ENCODE data around the gene ADCY10.
A peak's percentile ranks its signal among the peaks of the same experiment; 100 is the strongest.
"Not testable (repeated sequence)": the region's sequence is repeated elsewhere in the genome, so short reads cannot be mapped to it uniquely, and the experiment has no call there.

The ADCY10 gene

GRCh38 chr1:167806676-167807075 lies 107.3 kb downstream of the ADCY10 start:
- not testable (repeated sequence) for H3K9ac ChIP-seq (ENCODE audit: low read length in 2 of 2); H3K9me3 ChIP-seq (ENCODE audit: control insufficient read depth in 2 of 2, low read length in 2 of 2); H3K36me3 ChIP-seq (ENCODE audit: control insufficient read depth in 2 of 2, insufficient read depth in 2 of 2, low read length in 2 of 2); H3K4me1 ChIP-seq (ENCODE audit: control insufficient read depth, insufficient read depth, low read length); H3K27ac ChIP-seq (ENCODE audit: low read length); H3K4me3 ChIP-seq (ENCODE audit: low read length in 2 of 2); H3K27me3 ChIP-seq (ENCODE audit: control insufficient read depth in 1 of 2, insufficient read depth in 2 of 2, low read length in 2 of 2)

- not testable (repeated sequence) for H3K9ac ChIP-seq (ENCODE audit: low read length in 2 of 2); H3K36me3 ChIP-seq (ENCODE audit: control insufficient read depth in 2 of 2, insufficient read depth in 2 of 2, low read length in 2 of 2); H3K9me3 ChIP-seq (ENCODE audit: control insufficient read depth in 2 of 2, low read length in 2 of 2); H3K4me3 ChIP-seq (ENCODE audit: low read length in 2 of 2); H3K27me3 ChIP-seq (ENCODE audit: control insufficient read depth in 1 of 2, insufficient read depth in 2 of 2, low read length in 2 of 2); H3K27ac ChIP-seq (ENCODE audit: low read length); H3K4me1 ChIP-seq (ENCODE audit: control insufficient read depth, insufficient read depth, low read length)
These were observed 107.7 kb downstream of the ADCY10 start for GRCh38 chr1:167806235-167806634.

- no peaks in the 10 kb centered on the region for H3K4me1 ChIP-seq (ENCODE audit: control insufficient read depth, insufficient read depth, low read length)
- H3K27me3 ChIP-seq (ENCODE audit: control insufficient read depth in 1 of 2, insufficient read depth in 2 of 2, low read length in 2 of 2) = no peaks in the 10 kb centered on the region
- no peak overlapping the region for H3K9ac ChIP-seq (ENCODE audit: low read length in 2 of 2)
- H3K4me3 ChIP-seq (ENCODE audit: low read length in 2 of 2) = no peak overlapping the region
- H3K9me3 ChIP-seq (ENCODE audit: control insufficient read depth in 2 of 2, low read length in 2 of 2) = no peaks in the 10 kb centered on the region
- H3K27ac ChIP-seq (ENCODE audit: low read length) = no peak overlapping the region
- no peaks in the 10 kb centered on the region for H3K36me3 ChIP-seq (ENCODE audit: control insufficient read depth in 2 of 2, insufficient read depth in 2 of 2, low read length in 2 of 2)
These were observed 108.8 kb downstream of the ADCY10 start for GRCh38 chr1:167805041-167805556.

GRCh38 chr1:167803358-167804207 lies 110.4 kb downstream of the ADCY10 start:
- Histone ChIP-seq H3K27ac (ENCODE audit: low read length) (no peak overlapping the region), H3K36me3 (ENCODE audit: control insufficient read depth in 2 of 2, insufficient read depth in 2 of 2, low read length in 2 of 2) (no peaks in the 10 kb centered on the region)

GRCh38 chr1:167802235-167802634 lies 111.7 kb downstream of the ADCY10 start:
- Histone ChIP-seq H3K9ac (ENCODE audit: low read length in 2 of 2) (no peak overlapping the region), H3K27ac (ENCODE audit: low read length) (no peak overlapping the region), H3K36me3 (ENCODE audit: control insufficient read depth in 2 of 2, insufficient read depth in 2 of 2, low read length in 2 of 2) (no peaks in the 10 kb centered on the region), H3K4me3 (ENCODE audit: low read length in 2 of 2) (no peak overlapping the region), H3K9me3 (ENCODE audit: control insufficient read depth in 2 of 2, low read length in 2 of 2) (no peaks in the 10 kb centered on the region), H3K4me1 (ENCODE audit: control insufficient read depth, insufficient read depth, low read length) (peaks cover 1% of the 10 kb centered on the region), H3K27me3 (ENCODE audit: control insufficient read depth in 1 of 2, insufficient read depth in 2 of 2, low read length in 2 of 2) (no peaks in the 10 kb centered on the region)

More at GRCh38 chr1:167803358-167804207, 110.4 kb downstream of the ADCY10 start:
- H3K27me3 ChIP-seq (ENCODE audit: control insufficient read depth in 1 of 2, insufficient read depth in 2 of 2, low read length in 2 of 2) = no peaks in the 10 kb centered on the region
- peak overlapping the region in 1 of 2 donors; percentile 49 for H3K4me3 ChIP-seq (ENCODE audit: low read length in 2 of 2)
- H3K9me3 ChIP-seq (ENCODE audit: control insufficient read depth in 2 of 2, low read length in 2 of 2) = no peaks in the 10 kb centered on the region
- no peak overlapping the region for H3K9ac ChIP-seq (ENCODE audit: low read length in 2 of 2)
- no peaks in the 10 kb centered on the region for H3K4me1 ChIP-seq (ENCODE audit: control insufficient read depth, insufficient read depth, low read length)

- H3K9ac ChIP-seq (ENCODE audit: low read length in 2 of 2) = no peak overlapping the region
- no peaks in the 10 kb centered on the region for H3K9me3 ChIP-seq (ENCODE audit: control insufficient read depth in 2 of 2, low read length in 2 of 2)
- H3K4me1 ChIP-seq (ENCODE audit: control insufficient read depth, insufficient read depth, low read length) = peaks cover 11% of the 10 kb centered on the region
- no peaks in the 10 kb centered on the region for H3K27me3 ChIP-seq (ENCODE audit: control insufficient read depth in 1 of 2, insufficient read depth in 2 of 2, low read length in 2 of 2)
- no peaks in the 10 kb centered on the region for H3K36me3 ChIP-seq (ENCODE audit: control insufficient read depth in 2 of 2, insufficient read depth in 2 of 2, low read length in 2 of 2)
- no peak overlapping the region for H3K4me3 ChIP-seq (ENCODE audit: low read length in 2 of 2)
- H3K27ac ChIP-seq (ENCODE audit: low read length) = no peak overlapping the region
These were observed 113.7 kb downstream of the ADCY10 start for GRCh38 chr1:167800251-167800650.

- peaks cover 11% of the 10 kb centered on the region for H3K4me1 ChIP-seq (ENCODE audit: control insufficient read depth, insufficient read depth, low read length)
- H3K27me3 ChIP-seq (ENCODE audit: control insufficient read depth in 1 of 2, insufficient read depth in 2 of 2, low read length in 2 of 2) = no peaks in the 10 kb centered on the region
- H3K27ac ChIP-seq (ENCODE audit: low read length) = no peak overlapping the region
- no peaks in the 10 kb centered on the region for H3K9me3 ChIP-seq (ENCODE audit: control insufficient read depth in 2 of 2, low read length in 2 of 2)
- no peak overlapping the region for H3K4me3 ChIP-seq (ENCODE audit: low read length in 2 of 2)
- H3K9ac ChIP-seq (ENCODE audit: low read length in 2 of 2) = no peak overlapping the region
- H3K36me3 ChIP-seq (ENCODE audit: control insufficient read depth in 2 of 2, insufficient read depth in 2 of 2, low read length in 2 of 2) = no peaks in the 10 kb centered on the region
These were observed 114.2 kb downstream of the ADCY10 start for GRCh38 chr1:167799747-167800146.

GRCh38 chr1:167798952-167799351 lies 115.0 kb downstream of the ADCY10 start:
- Histone ChIP-seq H3K4me3 (ENCODE audit: low read length in 2 of 2) (no peak overlapping the region), H3K36me3 (ENCODE audit: control insufficient read depth in 2 of 2, insufficient read depth in 2 of 2, low read length in 2 of 2) (no peaks in the 10 kb centered on the region), H3K4me1 (ENCODE audit: control insufficient read depth, insufficient read depth, low read length) (peaks cover 11% of the 10 kb centered on the region), H3K27ac (ENCODE audit: low read length) (no peak overlapping the region), H3K9ac (ENCODE audit: low read length in 2 of 2) (no peak overlapping the region), H3K9me3 (ENCODE audit: control insufficient read depth in 2 of 2, low read length in 2 of 2) (no peaks in the 10 kb centered on the region), H3K27me3 (ENCODE audit: control insufficient read depth in 1 of 2, insufficient read depth in 2 of 2, low read length in 2 of 2) (no peaks in the 10 kb centered on the region)

GRCh38 chr1:167797015-167797414 lies 116.9 kb downstream of the ADCY10 start:
- no peaks in the 10 kb centered on the region for H3K36me3 ChIP-seq (ENCODE audit: control insufficient read depth in 2 of 2, insufficient read depth in 2 of 2, low read length in 2 of 2)
- H3K27ac ChIP-seq (ENCODE audit: low read length) = peak overlapping the region; percentile 46
- peak overlapping the region in 1 of 2 donors; percentile 47 for H3K4me3 ChIP-seq (ENCODE audit: low read length in 2 of 2)
- peak overlapping the region in 1 of 2 donors; percentile 5 for H3K9ac ChIP-seq (ENCODE audit: low read length in 2 of 2)
- peaks cover 14% of the 10 kb centered on the region for H3K4me1 ChIP-seq (ENCODE audit: control insufficient read depth, insufficient read depth, low read length)
- no peaks in the 10 kb centered on the region for H3K27me3 ChIP-seq (ENCODE audit: control insufficient read depth in 1 of 2, insufficient read depth in 2 of 2, low read length in 2 of 2)
- H3K9me3 ChIP-seq (ENCODE audit: control insufficient read depth in 2 of 2, low read length in 2 of 2) = no peaks in the 10 kb centered on the region

GRCh38 chr1:167795810-167796740 lies 117.9 kb downstream of the ADCY10 start:
- Histone ChIP-seq H3K27me3 (ENCODE audit: control insufficient read depth in 1 of 2, insufficient read depth in 2 of 2, low read length in 2 of 2) (no peaks in the 10 kb centered on the region), H3K36me3 (ENCODE audit: control insufficient read depth in 2 of 2, insufficient read depth in 2 of 2, low read length in 2 of 2) (peaks cover 0 to 1% of the 10 kb centered on the region in 2 donors), H3K4me1 (ENCODE audit: control insufficient read depth, insufficient read depth, low read length) (peaks cover 16% of the 10 kb centered on the region), H3K27ac (ENCODE audit: low read length) (no peak overlapping the region), H3K9ac (ENCODE audit: low read length in 2 of 2) (no peak overlapping the region), H3K9me3 (ENCODE audit: control insufficient read depth in 2 of 2, low read length in 2 of 2) (no peaks in the 10 kb centered on the region), H3K4me3 (ENCODE audit: low read length in 2 of 2) (no peak overlapping the region)

All from stomach smooth muscle (tissue), 2 donors.